ENCODE data around the gene THPO.
A peak's percentile ranks its signal among the peaks of the same experiment; 100 is the strongest.
"Not testable (repeated sequence)": the region's sequence is repeated elsewhere in the genome, so short reads cannot be mapped to it uniquely, and the experiment has no call there.

The THPO gene

DNA sequence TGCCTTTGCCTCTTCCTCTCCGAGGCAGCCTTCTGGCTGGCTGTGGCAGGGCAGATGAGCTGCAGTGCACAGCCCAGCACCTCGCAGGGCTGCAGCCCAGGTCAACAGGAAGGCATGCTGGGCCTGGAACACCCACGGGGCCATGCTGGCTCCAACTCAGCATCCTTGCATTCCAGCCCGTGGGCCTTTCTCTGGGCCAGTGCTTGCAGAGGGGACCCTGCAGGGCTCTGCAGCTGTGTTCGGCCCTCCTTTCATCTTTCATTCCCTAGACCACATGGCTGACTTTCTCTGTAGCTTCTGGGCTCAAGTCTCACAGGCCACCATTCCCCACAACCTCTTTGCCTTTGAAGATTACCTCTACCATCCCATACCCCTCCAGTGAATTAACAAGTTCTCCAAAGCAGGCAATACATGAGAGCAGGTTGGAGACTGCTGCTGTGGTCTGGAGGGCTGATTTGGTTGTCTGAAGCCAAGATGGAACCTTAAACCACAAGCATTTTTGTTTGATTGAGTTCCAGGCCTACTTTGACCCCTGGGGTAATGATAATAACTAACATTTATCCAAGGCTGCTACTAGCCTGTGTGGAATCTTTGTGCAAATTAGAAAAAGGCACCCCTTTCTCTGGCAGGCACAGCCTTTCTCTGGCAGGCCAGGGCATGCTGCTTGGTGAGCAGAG is 34.7 kb downstream of the THPO start:
- no peak overlapping the region for H3K18ac ChIP-seq (ENCODE audit: low read length)
- no peak overlapping the region for H3K4me3 ChIP-seq (ENCODE audit: low read depth, low read length)
- H3K9ac ChIP-seq (ENCODE audit: low read length): no peak overlapping the region
- no peaks in the 10 kb centered on the region for H3K79me1 ChIP-seq (ENCODE audit: low read length)
- no peak overlapping the region for H3K23ac ChIP-seq (ENCODE audit: low read length)
- no peak overlapping the region for H2AFZ ChIP-seq (ENCODE audit: insufficient read depth, low read length, poor library complexity)
- peaks cover 21 to 28% of the 10 kb centered on the region in 2 experiments for H3K36me3 ChIP-seq (ENCODE audit: control insufficient read depth in 1 of 2, insufficient read depth in 2 of 2, low read length in 2 of 2)
- no peak overlapping the region for H2AK5ac ChIP-seq (ENCODE audit: low read length)
- no peaks in the 10 kb centered on the region for H3K9me3 ChIP-seq (ENCODE audit: insufficient read depth, low read depth, low read length)
- no peak overlapping the region for H2BK5ac ChIP-seq (ENCODE audit: low read depth, low read length, poor library complexity)
- no peak overlapping the region for H4K12ac ChIP-seq (ENCODE audit: low read depth, low read length)
- no peaks in the 10 kb centered on the region for H3K27me3 ChIP-seq (ENCODE audit: insufficient read depth, low read length)
- no peak overlapping the region for H3K14ac ChIP-seq (ENCODE audit: low read length)
- no peak overlapping the region for H3K4ac ChIP-seq (ENCODE audit: low read depth, low read length)
- H3K4me2 ChIP-seq (ENCODE audit: low read length): no peak overlapping the region
- H2BK120ac ChIP-seq (ENCODE audit: insufficient read depth, low read length, poor library complexity): no peak overlapping the region
- no peak overlapping the region for H2BK12ac ChIP-seq (ENCODE audit: low read length)
- no peak overlapping the region for H3K27ac ChIP-seq (ENCODE audit: low read depth, low read length)
- no CpG with 5 or more reads among the region's 5 CpGs for WGBS (ENCODE audit: extremely low coverage, insufficient coverage, insufficient read length)
- H3K79me2 ChIP-seq (ENCODE audit: control insufficient read depth, insufficient read depth, low read length, poor library complexity): no peaks in the 10 kb centered on the region
- H4K8ac ChIP-seq (ENCODE audit: low read depth, low read length): no peak overlapping the region
- no peak for DNase-seq
- H3K4me1 ChIP-seq (ENCODE audit: control insufficient read depth in 1 of 2, insufficient read depth in 2 of 2, low read length in 2 of 2): peaks cover 0 to 3% of the 10 kb centered on the region in 2 experiments
- H4K91ac ChIP-seq (ENCODE audit: low read depth, low read length): no peak overlapping the region

DNA sequence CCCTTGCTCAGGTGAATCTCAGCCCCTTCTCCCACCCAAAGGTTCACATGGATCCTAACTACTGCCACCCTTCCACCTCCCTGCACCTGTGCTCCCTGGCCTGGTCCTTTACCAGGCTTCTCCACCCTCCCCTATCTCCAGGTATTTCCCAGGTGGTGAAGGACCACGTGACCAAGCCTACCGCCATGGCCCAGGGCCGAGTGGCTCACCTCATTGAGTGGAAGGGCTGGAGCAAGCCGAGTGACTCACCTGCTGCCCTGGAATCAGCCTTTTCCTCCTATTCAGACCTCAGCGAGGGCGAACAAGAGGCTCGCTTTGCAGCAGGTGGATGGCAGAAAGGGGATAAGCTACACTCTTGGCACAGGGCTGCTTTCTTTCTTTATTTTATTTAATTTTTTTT is 36.1 kb downstream of the THPO start:
- Histone ChIP-seq H2BK5ac (ENCODE audit: low read depth, low read length, poor library complexity) (no peak overlapping the region), H2BK120ac (ENCODE audit: insufficient read depth, low read length, poor library complexity) (no peak overlapping the region), H3K4me1 (ENCODE audit: control insufficient read depth in 1 of 2, insufficient read depth in 2 of 2, low read length in 2 of 2) (peaks cover 3 to 4% of the 10 kb centered on the region in 2 experiments), H4K8ac (ENCODE audit: low read depth, low read length) (no peak overlapping the region), H3K79me2 (ENCODE audit: control insufficient read depth, insufficient read depth, low read length, poor library complexity) (peaks cover 1% of the 10 kb centered on the region), H3K9ac (ENCODE audit: low read length) (no peak overlapping the region), H3K23ac (ENCODE audit: low read length) (no peak overlapping the region), H3K27ac (ENCODE audit: low read depth, low read length) (no peak overlapping the region), H3K18ac (ENCODE audit: low read length) (no peak overlapping the region), H3K4me3 (ENCODE audit: low read depth, low read length) (no peak overlapping the region), H3K79me1 (ENCODE audit: low read length) (no peaks in the 10 kb centered on the region), H3K4me2 (ENCODE audit: low read length) (no peak overlapping the region), H2BK12ac (ENCODE audit: low read length) (no peak overlapping the region), H4K91ac (ENCODE audit: low read depth, low read length) (no peak overlapping the region), H4K12ac (ENCODE audit: low read depth, low read length) (no peak overlapping the region), H3K14ac (ENCODE audit: low read length) (no peak overlapping the region), H3K36me3 (ENCODE audit: control insufficient read depth in 1 of 2, insufficient read depth in 2 of 2, low read length in 2 of 2) (peaks cover 21 to 28% of the 10 kb centered on the region in 2 experiments), H3K27me3 (ENCODE audit: insufficient read depth, low read length) (no peaks in the 10 kb centered on the region), H2AK5ac (ENCODE audit: low read length) (no peak overlapping the region), H2AFZ (ENCODE audit: insufficient read depth, low read length, poor library complexity) (no peak overlapping the region), H3K9me3 (ENCODE audit: insufficient read depth, low read depth, low read length) (no peaks in the 10 kb centered on the region), H3K4ac (ENCODE audit: low read depth, low read length) (no peak overlapping the region)
- no CpG with 5 or more reads among the region's 7 CpGs for WGBS (ENCODE audit: extremely low coverage, insufficient coverage, insufficient read length)
- DNase-seq: peak; percentile 68 to 78

DNA sequence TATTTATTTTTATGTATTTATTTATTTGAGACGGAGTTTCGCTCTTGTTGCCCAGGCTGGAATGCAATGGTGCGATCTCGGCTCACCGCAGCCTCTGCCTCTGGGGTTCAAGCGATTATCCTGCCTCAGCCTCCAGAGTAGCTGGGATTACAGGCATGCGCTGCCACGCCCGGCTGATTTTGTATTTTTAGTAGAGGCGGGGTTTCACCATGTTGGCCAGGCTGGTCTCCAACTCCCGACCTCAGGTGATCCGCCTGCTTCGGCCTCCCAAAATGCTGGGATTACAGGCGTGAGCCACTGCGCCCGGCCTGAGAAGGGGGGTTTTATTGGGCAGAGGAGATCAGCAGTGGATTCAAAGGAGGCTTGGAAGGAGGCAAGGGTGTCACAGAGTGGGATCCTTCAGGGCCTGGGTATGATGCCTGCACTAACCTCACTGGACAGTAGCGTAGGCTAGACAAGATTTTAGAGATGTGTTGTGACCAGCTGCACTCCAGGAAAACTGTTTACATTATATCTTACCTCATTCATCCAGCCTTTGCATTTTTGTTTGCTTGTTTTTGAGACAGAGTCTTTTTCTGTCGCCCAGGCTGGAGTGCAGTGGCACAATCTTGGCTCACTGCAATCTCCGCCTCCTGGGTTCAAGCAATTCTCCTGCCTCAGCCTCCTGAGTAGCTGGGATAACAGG is 38.4 kb downstream of the THPO start:
- not testable (repeated sequence) for DNase-seq; H2AFZ ChIP-seq (ENCODE audit: insufficient read depth, low read length, poor library complexity); H2AK5ac ChIP-seq (ENCODE audit: low read length); H2BK12ac ChIP-seq (ENCODE audit: low read length); H3K23ac ChIP-seq (ENCODE audit: low read length); H3K79me2 ChIP-seq (ENCODE audit: control insufficient read depth, insufficient read depth, low read length, poor library complexity); H4K12ac ChIP-seq (ENCODE audit: low read depth, low read length); H3K9ac ChIP-seq (ENCODE audit: low read length); H3K4ac ChIP-seq (ENCODE audit: low read depth, low read length); H3K9me3 ChIP-seq (ENCODE audit: insufficient read depth, low read depth, low read length); H4K8ac ChIP-seq (ENCODE audit: low read depth, low read length); H3K4me3 ChIP-seq (ENCODE audit: low read depth, low read length); H3K14ac ChIP-seq (ENCODE audit: low read length); H2BK5ac ChIP-seq (ENCODE audit: low read depth, low read length, poor library complexity); H3K27me3 ChIP-seq (ENCODE audit: insufficient read depth, low read length); H3K27ac ChIP-seq (ENCODE audit: low read depth, low read length); H4K91ac ChIP-seq (ENCODE audit: low read depth, low read length); H2BK120ac ChIP-seq (ENCODE audit: insufficient read depth, low read length, poor library complexity); H3K4me2 ChIP-seq (ENCODE audit: low read length); H3K18ac ChIP-seq (ENCODE audit: low read length)
- 100% methylated on average over 2 of the region's 19 CpGs for WGBS (ENCODE audit: extremely low coverage, insufficient coverage, insufficient read length)
- peaks cover 11% of the 10 kb centered on the region for H3K79me1 ChIP-seq (ENCODE audit: low read length)
- H3K4me1 ChIP-seq (ENCODE audit: control insufficient read depth in 1 of 2, insufficient read depth in 2 of 2, low read length in 2 of 2): peaks cover 11 to 15% of the 10 kb centered on the region in 2 experiments
- H3K36me3 ChIP-seq (ENCODE audit: control insufficient read depth in 1 of 2, insufficient read depth in 2 of 2, low read length in 2 of 2): peaks cover 21 to 28% of the 10 kb centered on the region in 2 experiments

DNA sequence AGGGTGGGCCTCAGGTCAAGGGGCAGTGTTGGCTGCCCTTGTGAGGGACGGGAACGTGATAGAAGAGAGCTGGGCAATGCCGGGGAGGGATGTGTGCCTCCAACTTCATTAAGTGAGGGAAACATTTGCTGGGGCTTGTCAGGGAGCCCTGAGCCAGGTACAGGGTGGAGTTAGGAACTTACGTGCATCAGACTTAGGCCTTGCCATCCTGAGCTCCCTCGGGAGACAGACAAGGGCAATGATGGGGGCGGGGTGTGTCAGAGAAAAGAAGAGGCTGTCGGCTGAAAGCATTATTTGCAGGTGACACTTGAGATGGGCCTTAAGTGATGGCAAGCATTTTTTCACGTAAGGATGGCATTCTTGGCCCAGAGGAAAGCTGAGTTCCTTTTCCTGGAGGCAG is 39.0 kb downstream of the THPO start:
- Histone ChIP-seq H3K4me2 (ENCODE audit: low read length) (no peak overlapping the region), H2AK5ac (ENCODE audit: low read length) (no peak overlapping the region), H4K91ac (ENCODE audit: low read depth, low read length) (no peak overlapping the region), H3K4ac (ENCODE audit: low read depth, low read length) (no peak overlapping the region), H3K4me3 (ENCODE audit: low read depth, low read length) (no peak overlapping the region), H3K79me1 (ENCODE audit: low read length) (peaks cover 11% of the 10 kb centered on the region), H3K14ac (ENCODE audit: low read length) (no peak overlapping the region), H3K23ac (ENCODE audit: low read length) (no peak overlapping the region), H2BK120ac (ENCODE audit: insufficient read depth, low read length, poor library complexity) (no peak overlapping the region), H3K27ac (ENCODE audit: low read depth, low read length) (no peak overlapping the region), H3K4me1 (ENCODE audit: control insufficient read depth in 1 of 2, insufficient read depth in 2 of 2, low read length in 2 of 2) (peaks cover 12 to 18% of the 10 kb centered on the region in 2 experiments), H2BK5ac (ENCODE audit: low read depth, low read length, poor library complexity) (no peak overlapping the region), H2AFZ (ENCODE audit: insufficient read depth, low read length, poor library complexity) (no peak overlapping the region), H3K36me3 (ENCODE audit: control insufficient read depth in 1 of 2, insufficient read depth in 2 of 2, low read length in 2 of 2) (peaks cover 18 to 28% of the 10 kb centered on the region in 2 experiments), H3K9ac (ENCODE audit: low read length) (no peak overlapping the region), H4K12ac (ENCODE audit: low read depth, low read length) (no peak overlapping the region), H3K9me3 (ENCODE audit: insufficient read depth, low read depth, low read length) (peaks cover 3% of the 10 kb centered on the region), H3K79me2 (ENCODE audit: control insufficient read depth, insufficient read depth, low read length, poor library complexity) (peaks cover 9% of the 10 kb centered on the region), H3K18ac (ENCODE audit: low read length) (no peak overlapping the region), H3K27me3 (ENCODE audit: insufficient read depth, low read length) (no peaks in the 10 kb centered on the region), H4K8ac (ENCODE audit: low read depth, low read length) (no peak overlapping the region), H2BK12ac (ENCODE audit: low read length) (no peak overlapping the region)
- no peak for DNase-seq
- WGBS (ENCODE audit: extremely low coverage, insufficient coverage, insufficient read length): no CpG with 5 or more reads among the region's 8 CpGs
